K562 (cell line): Measurements from ENCODE around the gene CLEC19A. TPM values are rescaled to one million over a fixed set of nuclear protein-coding genes. Genes with fewer than 3 reads are reported as not detected.

ENCODE experiments used
- ATAC-seq: fragments of 200-7000 bp; cut with Tn5 transposase; 3 replicates; pipeline ENCODE4 v1.9.1; 2020; ENCODE audit warnings: moderate library complexity
- BruUV-seq: library from RNA; stranded (reverse); fragments of 400-500 nt; replicated peaks from 2 replicates; lab custom pipeline; 2021; lab: Mats Ljungman, UMichigan
- CTCF ChIA-PET: fragments of 300-600 bp; formaldehyde crosslinking; extraction: SDS; loops from one replicate; lab custom pipeline; 2021; ENCODE audit warnings: low intra/inter-chr PET ratio; lab: Yijun Ruan, JAX
- POLR2A ChIA-PET: fragments of 300-600, 350-650 bp; sonication (Branson Sonifier 250); formaldehyde crosslinking; extraction: SDS; loops from one replicate; lab custom pipeline; 2021; ENCODE audit warnings: antibody characterized with exemption, inconsistent platforms; lab: Yijun Ruan, JAX
- DNase-seq, 4 experiments: peaks; one replicate each; pipeline versions ENCODE4 v3.0.0 to v3.0.0-alpha.2; 2011 to 2018; ENCODE audit warnings: low spot score in 3 of 4, mixed read lengths in 3 of 4; ENCODE audit errors: extremely low read depth in 1 of 4
- FAIRE-seq: peaks from 2 replicates; lab custom pipeline; 2011; peaks lifted over from hg19 to GRCh38; lab: Jason Lieb, UNC
- H2AFZ ChIP-seq: 2 replicates; pipeline ENCODE4 v1.6.0; 2011; ENCODE audit warnings: low read depth, low read length, control low read depth, inconsistent platforms
- H3K27ac ChIP-seq: fragments of 200-600 bp; 3 replicates; pipeline ENCODE4 v1.8.0; 2011; ENCODE audit warnings: low read depth, mild to moderate bottlenecking, control low read depth, inconsistent platforms, low read length, moderate library complexity, mixed read lengths; ENCODE audit errors: extremely low read depth
- H3K27me3 ChIP-seq, 2 experiments: fragments of 300-600 bp in 1 of 2; 2 replicates in 1 of 2; 3 replicates in 1 of 2; pipeline versions ENCODE4 v1.6.0 to v1.8.0; 2011; ENCODE audit warnings: inconsistent platforms in 2 of 2, low read length in 2 of 2, mild to moderate bottlenecking in 1 of 2, mixed read lengths in 1 of 2, moderate library complexity in 1 of 2; ENCODE audit not compliant: control insufficient read depth in 2 of 2, insufficient read depth in 2 of 2
- H3K36me3 ChIP-seq: fragments of 300-600 bp; 3 replicates; pipeline ENCODE4 v1.8.0; 2011; ENCODE audit warnings: mild to moderate bottlenecking, low read length, inconsistent platforms; ENCODE audit not compliant: control insufficient read depth, insufficient read depth
- H3K4me1 ChIP-seq, 2 experiments: fragments of 200-600 bp in 1 of 2; replicated peaks in 1 of 2; 2 replicates in 1 of 2; 3 replicates in 1 of 2; pipeline versions ENCODE4 v1.5.1 to v1.8.0; 2011; ENCODE audit warnings: inconsistent platforms in 2 of 2, low read length in 2 of 2, mild to moderate bottlenecking in 1 of 2, mixed read lengths in 1 of 2, moderate library complexity in 1 of 2; ENCODE audit not compliant: control insufficient read depth in 2 of 2, insufficient read depth in 2 of 2
- H3K4me2 ChIP-seq: 2 replicates; pipeline ENCODE4 v1.6.1; 2011; ENCODE audit warnings: low read length, control low read depth, inconsistent platforms, mixed read lengths; ENCODE audit not compliant: insufficient read depth
- H3K4me3 ChIP-seq: fragments of 200-600 bp; sonication (generic), shearing (Covaris generic); 2 replicates; pipeline ENCODE4 v1.5.1; 2016; ENCODE audit warnings: control low read depth, inconsistent platforms
- H3K79me2 ChIP-seq: fragments of 200-600 bp; 3 replicates; pipeline ENCODE4 v1.8.0; 2011; ENCODE audit warnings: low read length, inconsistent platforms; ENCODE audit not compliant: control insufficient read depth, insufficient read depth
- H3K9ac ChIP-seq, 2 experiments: 2 replicates each; pipeline versions ENCODE4 v1.6.0 to v1.6.1; 2011; ENCODE audit warnings: low read depth in 2 of 2, low read length in 2 of 2, control low read depth in 1 of 2, inconsistent platforms in 1 of 2, mild to moderate bottlenecking in 1 of 2, mixed read lengths in 1 of 2; ENCODE audit not compliant: insufficient read depth in 1 of 2
- H3K9me1 ChIP-seq: one replicate; pipeline ENCODE4 v1.6.0; 2011; ENCODE audit warnings: inconsistent platforms, mild to moderate bottlenecking, low read length, moderate library complexity; ENCODE audit not compliant: control insufficient read depth, insufficient read depth
- H3K9me3 ChIP-seq: replicated peaks from 2 replicates; pipeline ENCODE4 v1.5.1; 2011; ENCODE audit warnings: low read depth, low read length, inconsistent platforms; ENCODE audit not compliant: control insufficient read depth, insufficient read depth
- H4K20me1 ChIP-seq: replicated peaks from 2 replicates; pipeline ENCODE4 v1.6.1; 2011; ENCODE audit warnings: low read length, inconsistent platforms, mixed read lengths; ENCODE audit not compliant: control insufficient read depth, insufficient read depth
- ATF4 ChIP-seq: fragments of 450-650 bp; formaldehyde crosslinking; IDR thresholded peaks from 2 replicates; pipeline ENCODE4 v1.4.0; 2022; ENCODE audit warnings: mild to moderate bottlenecking, moderate library complexity
- CBFA2T3 ChIP-seq: fragments of 450-650 bp; IDR thresholded peaks from 2 replicates; pipeline ENCODE4 v1.6.1; 2017
- E2F4 ChIP-seq: sonication (generic); formaldehyde crosslinking; IDR thresholded peaks from 2 replicates; pipeline ENCODE4 v1.8.0; 2022; ENCODE audit warnings: mild to moderate bottlenecking, low read depth, missing genetic modification reagents
- PHTF2 ChIP-seq: fragments of 250-450 bp; sonication (Bioruptor Pico); IDR thresholded peaks from 2 replicates; pipeline ENCODE4 v1.5.0; 2021; ENCODE audit warnings: mild to moderate bottlenecking
- RBBP5 ChIP-seq: fragments of 200-600 bp; sonication (generic); IDR thresholded peaks from 2 replicates; pipeline ENCODE4 v1.6.1; 2012; ENCODE audit warnings: borderline replicate concordance, mild to moderate bottlenecking, low read length, control low read depth, inconsistent platforms; ENCODE audit not compliant: insufficient read depth, poor library complexity, severe bottlenecking
- ZNF75A ChIP-seq: fragments of 450-650 bp; formaldehyde crosslinking; IDR thresholded peaks from 2 replicates; pipeline ENCODE4 v1.4.0; 2020; ENCODE audit warnings: mild to moderate bottlenecking
- WGBS: fragments of 100-300 bp; shearing (Covaris generic); methylation state at CpG from one replicate; pipeline ENCODE4 v1.1.6; 2016; ENCODE audit warnings: low coverage, mixed read lengths; ENCODE audit not compliant: insufficient coverage; ENCODE audit errors: missing lambda C conversion rate; 5-methylcytosine and 5-hydroxymethylcytosine counted together
- in situ Hi-C: fragments of 300-500 bp; cut with MboI; formaldehyde crosslinking; loops from 4 replicates; pipeline ENCODE4 v1.15.0; 2018; ENCODE audit warnings: inconsistent platforms, mixed read lengths
- intact Hi-C: fragments of 100-400 bp; cut with micrococcal nuclease; formaldehyde crosslinking; loops from 2 replicates; pipeline ENCODE4 v1.14.2; 2022
- polyA plus RNA-seq, 8 experiments: library from polyadenylated mRNA; depleted of rRNA in 4 of 8; stranded (reverse) in 5 of 8; unstranded in 3 of 8; fragments of >200 nt; fragmentation: Nextera tagmentation in 2 of 8; fragmentation: Illumina TruSeq in 1 of 8; extraction: Ambion mirVana in 2 of 8; extraction: Trizol in 1 of 8; gene quantifications; 2 replicates each; pipeline versions ENCODE4 v1.2.1 to v1.2.3, GENCODE V29; 2011 to 2014; ENCODE audit warnings: inconsistent platforms in 1 of 8, missing spikeins in 1 of 8
- total RNA-seq, 7 experiments: library from RNA; depleted of rRNA in 6 of 7; stranded (reverse); fragments of >200 nt in 6 of 7; fragmentation: Illumina TruSeq in 2 of 7; extraction: Trizol in 2 of 7; gene quantifications; 2 replicates each; pipeline versions ENCODE4 v1.2.1 to v1.2.3, GENCODE V29; 2011 to 2021; ENCODE audit warnings: low replicate concordance in 1 of 7

CLEC19A gene
- total and polyA plus RNA-seq, 9 of the 15 experiments (the other 6 are each of a cell fraction or from before 2014, with no cell fraction given) = not detected

DNA sequence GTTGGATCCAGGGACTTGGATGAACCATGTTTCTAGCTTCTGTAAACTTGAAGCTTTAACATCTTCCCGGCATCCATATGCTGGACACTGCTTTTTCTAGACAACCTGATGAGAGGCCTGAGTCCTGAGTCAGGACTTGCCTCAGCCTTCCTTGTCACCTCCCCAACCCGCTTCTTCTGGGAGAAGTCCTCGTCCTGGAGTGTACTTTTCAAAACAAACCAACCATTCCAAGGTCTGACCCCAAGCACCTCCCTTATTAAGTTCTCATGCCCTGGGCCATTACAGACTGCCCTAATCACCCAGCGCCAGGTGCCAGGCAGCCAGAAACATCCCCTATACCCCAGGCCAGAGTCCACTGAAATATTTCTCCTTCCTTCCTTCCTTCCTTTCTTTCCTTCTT, 59.4 kb downstream of the CLEC19A start:
- Histone ChIP-seq H3K79me2 (no peaks in the 10 kb centered on the region), H3K9ac (no peak overlapping the region), H3K4me2 (no peak overlapping the region), H2AFZ (no peak overlapping the region), H3K27me3 (peaks cover 4 to 27% of the 10 kb centered on the region in 2 experiments; a peak in 3 of 5 replicates), H3K4me3 (no peak overlapping the region), H3K9me3 (no peaks in the 10 kb centered on the region), H3K9me1 (no peaks in the 10 kb centered on the region), H4K20me1 (no peaks in the 10 kb centered on the region), H3K36me3 (no peaks in the 10 kb centered on the region), H3K4me1 (no peaks in the 10 kb centered on the region), H3K27ac (no peak overlapping the region)
- in situ Hi-C loops (no loop called here), intact Hi-C loops (no loop called here)
- BruUV-seq = no TSS peak
- TF ChIP-seq CBFA2T3 (no peak), ATF4 (CRISPR knock-in tag) (no peak), ZNF75A (CRISPR knock-in tag) (no peak), RBBP5 (no peak), PHTF2 (CRISPR knock-in tag) (no peak), E2F4 (CRISPR knock-in tag) (no peak)
- POLR2A ChIA-PET = interaction anchor here (0.6 to 1.1 kb wide), 5 partner anchors 10 to 312 kb away, joined by 3 to 4 read pairs (median 3); no protein-coding TSS in a partner anchor
- WGBS = 3% methylated on average over 4 of the region's 4 CpGs
- CTCF ChIA-PET = no interaction called here
- no peak for FAIRE-seq
- DNase-seq = no peak
- no peak for ATAC-seq
